PC-3 (cell line): ENCODE results near the gene TPH2. TPM values are rescaled to one million over a fixed set of nuclear protein-coding genes. Genes with fewer than 3 reads are reported as not detected.

Experiments
- ATAC-seq: fragments of 200-7000 bp; cut with Tn5 transposase; 2 replicates; pipeline ENCODE4 v1.9.1; 2020; ENCODE audit warnings: mild to moderate bottlenecking, moderate library complexity
- BruUV-seq: library from RNA; stranded (reverse); fragments of 400-500 nt; replicated peaks from 2 replicates; lab custom pipeline; 2021; lab: Mats Ljungman, UMichigan
- CTCF ChIA-PET: fragments of 300-600 bp; sonication (Branson Sonifier 250); formaldehyde crosslinking; loops from one replicate; lab custom pipeline; 2022; ENCODE audit warnings: antibody characterized with exemption; lab: Charles Lee
- POLR2A ChIA-PET: fragments of 300-600 bp; sonication (Branson Sonifier 250); formaldehyde crosslinking; loops from one replicate; lab custom pipeline; 2022; ENCODE audit warnings: antibody characterized with exemption; ENCODE audit not compliant: unreplicated experiment; lab: Charles Lee
- DNase-seq: peaks from one replicate; pipeline ENCODE4 v3.0.0-alpha.2; 2015
- H2AFZ ChIP-seq: fragments of 300-600 bp; sonication (generic); 2 replicates; pipeline ENCODE4 v1.6.0; 2016; ENCODE audit warnings: antibody characterized with exemption, low read length
- H3F3A ChIP-seq: fragments of 300-600 bp; sonication (generic); one replicate; pipeline ENCODE4 v1.6.0; 2017; ENCODE audit warnings: antibody characterized with exemption, low read length, control low read depth, mild to moderate bottlenecking; ENCODE audit not compliant: unreplicated experiment
- H3K27ac ChIP-seq: fragments of 300-600 bp; sonication (generic); 2 replicates; pipeline ENCODE4 v1.5.1; 2016; ENCODE audit warnings: mild to moderate bottlenecking, low read length
- H3K27me3 ChIP-seq: fragments of 300-600 bp; sonication (generic); 2 replicates; pipeline ENCODE4 v1.6.1; 2016; ENCODE audit warnings: low read length, mixed read lengths
- H3K36me3 ChIP-seq: fragments of 300-600 bp; sonication (generic); 2 replicates; pipeline ENCODE4 v1.6.1; 2016; ENCODE audit warnings: low read depth, mixed run types, low read length, mixed read lengths
- H3K4me1 ChIP-seq: fragments of 300-600 bp; sonication (generic); 2 replicates; pipeline ENCODE4 v1.5.1; 2016; ENCODE audit warnings: low read length; ENCODE audit not compliant: insufficient read depth
- H3K4me2 ChIP-seq: fragments of 300-600 bp; sonication (generic); 2 replicates; pipeline ENCODE4 v1.6.0; 2016; ENCODE audit warnings: low read length
- H3K4me3 ChIP-seq: fragments of 300-600 bp; sonication (generic); 2 replicates; pipeline ENCODE4 v1.5.1; 2016; ENCODE audit warnings: mild to moderate bottlenecking, low read length, mixed read lengths
- H3K79me2 ChIP-seq: fragments of 300-600 bp; sonication (generic); 2 replicates; pipeline ENCODE4 v1.6.1; 2017; ENCODE audit warnings: low read length, mixed read lengths
- H3K9ac ChIP-seq: fragments of 300-600 bp; sonication (generic); 2 replicates; pipeline ENCODE4 v1.6.0; 2016; ENCODE audit warnings: mild to moderate bottlenecking, low read length
- H3K9me2 ChIP-seq: fragments of 300-600 bp; sonication (generic); replicated peaks from 2 replicates; pipeline ENCODE4 v1.6.1; 2016; ENCODE audit warnings: mixed run types, low read length, mixed read lengths
- H3K9me3 ChIP-seq: fragments of 300-600 bp; sonication (generic); 2 replicates; pipeline ENCODE4 v1.6.1; 2016; ENCODE audit warnings: low read length, mixed read lengths
- H4K20me1 ChIP-seq: fragments of 300-600 bp; sonication (generic); 2 replicates; pipeline ENCODE4 v1.6.1; 2016; ENCODE audit warnings: low read length, mixed read lengths
- EZH2 ChIP-seq: fragments of 300-600 bp; sonication (generic); IDR thresholded peaks from one replicate; pipeline ENCODE4 v1.6.1; 2017; ENCODE audit warnings: antibody characterized with exemption, mild to moderate bottlenecking, low read length; ENCODE audit not compliant: unreplicated experiment
- EZH2phosphoT487 ChIP-seq: fragments of 300-600 bp; sonication (generic); IDR thresholded peaks from 2 replicates; pipeline ENCODE4 v1.6.1; 2018; ENCODE audit warnings: mild to moderate bottlenecking, antibody characterized with exemption, low read length, borderline replicate concordance
- intact Hi-C: fragments of 100-400 bp; cut with micrococcal nuclease; formaldehyde crosslinking; loops from 2 replicates; pipeline ENCODE4 v1.9.0; 2023
- total RNA-seq: library from RNA; depleted of rRNA; stranded (reverse); fragments of >200 nt; gene quantifications from 2 replicates; pipeline ENCODE4 v1.2.3, GENCODE V29; 2014
- TF ChIP-seq, protein P1 (sequence below): fragments of 300-600 bp; sonication (generic); conservative IDR thresholded peaks from 2 replicates; pipeline ENCODE4 v1.5.1; 2017; ENCODE audit warnings: antibody characterized with exemption, low read depth, mild to moderate bottlenecking, low read length

The TPH2 gene
- total RNA-seq, 1 experiment from 2014 or later = not detected

DNA sequence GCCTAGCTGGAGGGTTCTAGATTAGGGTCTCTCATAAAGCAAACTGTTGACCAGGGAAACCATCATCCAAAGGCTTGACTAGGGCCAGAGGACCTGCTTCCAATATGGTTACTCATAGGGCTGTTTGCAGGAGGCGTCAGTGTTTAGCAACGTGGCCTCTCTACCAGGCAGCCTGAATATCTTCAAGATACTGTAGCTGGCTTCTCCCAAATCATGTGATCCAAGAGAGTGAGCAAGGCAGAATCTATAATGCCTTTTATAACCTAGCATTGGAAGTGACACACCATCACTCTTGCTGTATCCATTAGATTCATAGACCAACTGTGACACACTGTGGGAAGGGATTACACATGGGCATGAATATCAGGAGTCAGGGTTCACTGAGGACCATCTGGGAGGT is 17.3 kb downstream of the TPH2 start:
- Histone ChIP-seq H3K79me2 (no peaks in the 10 kb centered on the region), H4K20me1 (no peaks in the 10 kb centered on the region), H3K9ac (no peak overlapping the region), H3K4me2 (no peak overlapping the region), H3K27me3 (no peaks in the 10 kb centered on the region), H3F3A (no peaks in the 10 kb centered on the region), H3K9me3 (no peaks in the 10 kb centered on the region), H3K4me1 (peaks cover 10% of the 10 kb centered on the region; the same call in 1 of the 2 replicates), H3K27ac (no peak overlapping the region), H2AFZ (no peak overlapping the region), H3K4me3 (no peak overlapping the region), H3K9me2 (no peaks in the 10 kb centered on the region), H3K36me3 (no peaks in the 10 kb centered on the region)
- no peak for DNase-seq
- ATAC-seq = no peak
- POLR2A ChIA-PET = no interaction called here
- intact Hi-C loops = no loop called here
- TF ChIP-seq EZH2phosphoT487 = no peak
- CTCF ChIA-PET = no interaction called here
- BruUV-seq = no TSS peak

DNA sequence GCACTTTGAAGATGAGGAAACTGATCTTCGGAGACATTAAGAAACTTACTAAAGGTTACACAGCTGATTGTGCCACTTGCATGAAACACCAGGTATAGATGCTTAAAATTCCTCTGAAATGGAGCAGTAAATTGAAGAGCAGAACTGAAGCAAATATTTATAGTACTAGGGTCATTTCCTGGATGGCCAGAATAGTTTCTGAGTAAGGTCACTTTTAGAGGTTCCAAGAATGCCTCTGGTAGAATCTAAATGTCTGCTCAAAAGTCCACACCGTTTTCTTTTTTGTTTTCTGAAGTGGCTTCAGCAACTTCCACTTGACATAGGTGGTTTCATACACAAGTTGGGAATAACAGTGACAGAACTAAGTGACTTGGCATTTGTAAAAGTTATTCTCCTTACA is 19.4 kb downstream of the TPH2 start:
- ATAC-seq = peak; percentile 40
- CTCF ChIA-PET = no interaction called here

DNA sequence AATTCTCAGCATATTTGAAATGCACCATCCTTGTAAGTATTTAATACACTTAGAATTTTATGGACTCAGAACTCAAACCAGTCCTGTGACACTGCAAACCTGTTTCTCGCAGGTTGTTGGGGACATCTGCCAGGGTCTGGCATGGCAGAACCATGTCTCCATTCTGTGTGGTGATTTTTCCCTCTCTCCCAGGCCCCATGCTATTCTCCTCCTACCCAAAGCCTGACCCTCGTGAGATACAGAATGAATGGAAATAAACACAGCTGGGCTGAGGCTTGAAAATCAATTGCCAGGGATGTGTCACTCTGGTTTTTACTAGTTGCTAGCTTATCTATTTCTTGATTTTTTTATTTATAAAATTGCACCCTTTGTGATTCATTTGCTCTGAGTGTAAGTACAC is 19.8 kb downstream of the TPH2 start:
- no peak overlapping the region for H3K9ac ChIP-seq
- TF ChIP-seq, protein P1, sequence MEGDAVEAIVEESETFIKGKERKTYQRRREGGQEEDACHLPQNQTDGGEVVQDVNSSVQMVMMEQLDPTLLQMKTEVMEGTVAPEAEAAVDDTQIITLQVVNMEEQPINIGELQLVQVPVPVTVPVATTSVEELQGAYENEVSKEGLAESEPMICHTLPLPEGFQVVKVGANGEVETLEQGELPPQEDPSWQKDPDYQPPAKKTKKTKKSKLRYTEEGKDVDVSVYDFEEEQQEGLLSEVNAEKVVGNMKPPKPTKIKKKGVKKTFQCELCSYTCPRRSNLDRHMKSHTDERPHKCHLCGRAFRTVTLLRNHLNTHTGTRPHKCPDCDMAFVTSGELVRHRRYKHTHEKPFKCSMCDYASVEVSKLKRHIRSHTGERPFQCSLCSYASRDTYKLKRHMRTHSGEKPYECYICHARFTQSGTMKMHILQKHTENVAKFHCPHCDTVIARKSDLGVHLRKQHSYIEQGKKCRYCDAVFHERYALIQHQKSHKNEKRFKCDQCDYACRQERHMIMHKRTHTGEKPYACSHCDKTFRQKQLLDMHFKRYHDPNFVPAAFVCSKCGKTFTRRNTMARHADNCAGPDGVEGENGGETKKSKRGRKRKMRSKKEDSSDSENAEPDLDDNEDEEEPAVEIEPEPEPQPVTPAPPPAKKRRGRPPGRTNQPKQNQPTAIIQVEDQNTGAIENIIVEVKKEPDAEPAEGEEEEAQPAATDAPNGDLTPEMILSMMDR = no peak
- TF ChIP-seq EZH2 = no peak
- TF ChIP-seq EZH2phosphoT487 = no peak
- intact Hi-C loops = no loop called here
- no peaks in the 10 kb centered on the region for H3K79me2 ChIP-seq
- no peak overlapping the region; the same call in 1 of the 2 replicates for H3K4me2 ChIP-seq
- H3K4me1 ChIP-seq = peaks cover 10% of the 10 kb centered on the region; the same call in 1 of the 2 replicates
- H3K27ac ChIP-seq = no peak overlapping the region
- no peaks in the 10 kb centered on the region for H3K9me2 ChIP-seq
- no TSS peak for BruUV-seq
- ChIA-PET CTCF (no interaction called here), POLR2A (interaction anchor here (0.5 kb wide), 1 partner anchor 1959 kb away, joined by 3 read pairs; no protein-coding TSS in a partner anchor)
- DNase-seq (no peak), ATAC-seq (no peak)
- H3K36me3 ChIP-seq = no peaks in the 10 kb centered on the region
- H4K20me1 ChIP-seq = no peaks in the 10 kb centered on the region
- no peak overlapping the region for H3K4me3 ChIP-seq
- H3F3A ChIP-seq = no peaks in the 10 kb centered on the region
- no peaks in the 10 kb centered on the region for H3K9me3 ChIP-seq
- H3K27me3 ChIP-seq = no peaks in the 10 kb centered on the region
- H2AFZ ChIP-seq = no peak overlapping the region

More for the DNA sequence above, 19.4 kb downstream of the TPH2 start:
- DNase-seq = peak; percentile 29
- Histone ChIP-seq H3K4me2 (no peak overlapping the region; the same call in 1 of the 2 replicates), H4K20me1 (no peaks in the 10 kb centered on the region), H3K36me3 (no peaks in the 10 kb centered on the region), H2AFZ (no peak overlapping the region), H3K27me3 (no peaks in the 10 kb centered on the region), H3K79me2 (no peaks in the 10 kb centered on the region), H3K9me3 (no peaks in the 10 kb centered on the region), H3K9ac (no peak overlapping the region), H3F3A (no peaks in the 10 kb centered on the region), H3K9me2 (no peaks in the 10 kb centered on the region), H3K4me3 (no peak overlapping the region), H3K27ac (no peak overlapping the region), H3K4me1 (peaks cover 10% of the 10 kb centered on the region; the same call in 1 of the 2 replicates)
- intact Hi-C loops = no loop called here
- BruUV-seq = no TSS peak
- POLR2A ChIA-PET = interaction anchor here (0.5 kb wide), 1 partner anchor 1958 kb away, joined by 3 read pairs; no protein-coding TSS in a partner anchor
- TF ChIP-seq EZH2 (no peak), EZH2phosphoT487 (no peak)
- TF ChIP-seq, protein P1 = no peak
